ENCODE measurements around the gene PRDM15. TPM values are rescaled to one million over a fixed set of nuclear protein-coding genes. Genes with fewer than 3 reads are reported as not detected.

PRDM15 gene
- total and polyA plus RNA-seq, 8 donors: 6.2 to 10.0 (median 7.3) TPM

DNA sequence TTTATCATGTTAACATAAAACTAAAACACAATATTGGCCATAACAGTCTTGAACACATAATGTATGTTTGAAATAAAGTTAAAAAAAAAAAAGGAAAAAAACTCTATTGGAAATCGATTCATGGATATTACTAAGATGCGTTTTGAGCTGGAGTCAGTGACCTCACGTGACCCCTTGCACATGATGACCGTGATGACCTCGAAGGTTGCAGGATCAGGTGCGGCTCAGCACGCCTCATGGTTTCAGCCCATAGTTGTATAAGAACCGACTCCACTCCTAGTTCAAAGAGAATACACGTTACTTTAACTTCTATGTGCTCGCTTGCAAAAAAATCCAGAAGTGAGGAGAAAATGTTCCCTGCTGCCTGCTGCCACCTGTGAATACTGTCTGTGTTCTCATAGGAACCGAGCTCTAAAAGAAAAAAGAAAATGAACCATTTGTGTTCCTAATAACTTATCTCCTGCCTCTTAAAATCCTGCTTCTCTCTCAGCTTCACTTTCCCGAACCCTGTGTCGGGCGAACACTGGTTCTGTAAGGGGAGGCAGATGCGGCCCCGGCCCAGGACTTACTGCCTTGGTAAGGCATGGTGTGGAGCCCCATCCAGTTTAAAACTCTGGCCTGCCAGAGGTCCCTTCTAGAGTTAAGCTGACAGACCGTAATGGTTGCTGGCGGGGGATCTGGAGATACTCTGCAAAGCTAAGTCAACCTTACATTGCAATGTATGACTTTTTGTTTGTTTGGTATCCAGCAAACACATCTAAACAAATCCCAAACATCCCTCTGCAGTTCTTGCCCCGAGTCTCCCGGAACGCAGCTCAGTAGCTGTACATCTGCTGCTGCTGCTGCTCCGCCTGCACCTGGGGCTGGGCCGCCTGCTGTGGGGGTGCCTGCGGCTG lies 78.5 kb downstream of the PRDM15 start:
- DNase-seq (no peak), ATAC-seq (no peak)
- intact Hi-C loops (cut with DNase I): no loop called here
- Histone ChIP-seq H3K36me3 (peaks cover 0 to 51% of the 10 kb centered on the region in 2 donors), H3K9me3 (no peaks in the 10 kb centered on the region), H3K4me1 (no peaks in the 10 kb centered on the region), H3K4me3 (no peak overlapping the region), H3K27ac (no peak overlapping the region), H3K27me3 (no peaks in the 10 kb centered on the region)
- TF ChIP-seq, protein P1, sequence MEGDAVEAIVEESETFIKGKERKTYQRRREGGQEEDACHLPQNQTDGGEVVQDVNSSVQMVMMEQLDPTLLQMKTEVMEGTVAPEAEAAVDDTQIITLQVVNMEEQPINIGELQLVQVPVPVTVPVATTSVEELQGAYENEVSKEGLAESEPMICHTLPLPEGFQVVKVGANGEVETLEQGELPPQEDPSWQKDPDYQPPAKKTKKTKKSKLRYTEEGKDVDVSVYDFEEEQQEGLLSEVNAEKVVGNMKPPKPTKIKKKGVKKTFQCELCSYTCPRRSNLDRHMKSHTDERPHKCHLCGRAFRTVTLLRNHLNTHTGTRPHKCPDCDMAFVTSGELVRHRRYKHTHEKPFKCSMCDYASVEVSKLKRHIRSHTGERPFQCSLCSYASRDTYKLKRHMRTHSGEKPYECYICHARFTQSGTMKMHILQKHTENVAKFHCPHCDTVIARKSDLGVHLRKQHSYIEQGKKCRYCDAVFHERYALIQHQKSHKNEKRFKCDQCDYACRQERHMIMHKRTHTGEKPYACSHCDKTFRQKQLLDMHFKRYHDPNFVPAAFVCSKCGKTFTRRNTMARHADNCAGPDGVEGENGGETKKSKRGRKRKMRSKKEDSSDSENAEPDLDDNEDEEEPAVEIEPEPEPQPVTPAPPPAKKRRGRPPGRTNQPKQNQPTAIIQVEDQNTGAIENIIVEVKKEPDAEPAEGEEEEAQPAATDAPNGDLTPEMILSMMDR (IDR thresholded peaks at IDR 0.05): no peak

DNA sequence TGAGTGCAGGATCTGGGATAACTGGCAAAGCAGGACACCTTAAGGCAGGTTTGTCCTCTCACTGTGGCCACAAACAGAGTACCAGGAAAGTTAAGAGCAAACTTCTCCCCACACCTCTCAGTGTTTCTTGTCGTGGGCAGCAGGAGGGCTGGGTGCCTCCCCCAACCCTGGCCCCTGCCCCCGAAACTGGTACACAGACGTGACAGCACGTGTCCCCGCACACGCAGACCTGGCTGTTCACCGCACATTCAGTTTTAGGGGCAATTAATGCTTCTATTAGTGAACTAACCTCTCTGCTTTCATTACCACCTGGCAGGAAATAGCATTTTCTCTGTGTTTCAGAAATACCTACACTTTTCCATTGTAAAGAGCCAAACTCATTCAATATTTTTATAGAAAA lies 79.4 kb downstream of the PRDM15 start:
- DNase-seq: no peak
- intact Hi-C loops (cut with DNase I): no loop called here
- Histone ChIP-seq H3K4me3 (no peak overlapping the region), H3K27me3 (no peaks in the 10 kb centered on the region), H3K9me3 (no peaks in the 10 kb centered on the region), H3K36me3 (peaks cover 0 to 51% of the 10 kb centered on the region in 2 donors), H3K27ac (no peak overlapping the region), H3K4me1 (no peaks in the 10 kb centered on the region)
- TF ChIP-seq, protein P1 (IDR thresholded peaks at IDR 0.05): no peak
- no peak for ATAC-seq

DNA sequence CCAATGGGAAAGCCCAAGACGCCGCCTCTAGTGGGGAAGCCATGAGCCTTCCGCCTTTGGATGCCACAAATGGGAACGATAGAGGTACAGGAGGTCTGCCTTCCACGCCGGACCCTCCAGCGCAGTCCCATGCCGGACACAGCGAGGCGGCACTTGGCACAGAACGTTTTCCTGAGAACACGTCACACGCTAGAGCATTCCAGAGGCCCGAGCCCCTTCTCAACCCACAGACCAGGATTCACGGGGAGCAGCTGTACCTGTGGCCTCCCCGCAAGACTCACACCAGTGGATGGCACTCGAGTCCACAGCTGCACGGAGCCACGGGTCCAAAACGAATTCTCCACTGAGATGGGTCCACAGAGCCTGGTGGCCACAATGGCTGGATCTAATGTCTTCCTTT lies 80.8 kb downstream of the PRDM15 start:
- Histone ChIP-seq H3K4me1 (no peaks in the 10 kb centered on the region), H3K27me3 (no peaks in the 10 kb centered on the region), H3K4me3 (no peak overlapping the region), H3K36me3 (peaks cover 0 to 49% of the 10 kb centered on the region in 2 donors), H3K27ac (no peak overlapping the region), H3K9me3 (no peaks in the 10 kb centered on the region)
- DNase-seq: no peak
- intact Hi-C loops (cut with DNase I): no loop called here
- TF ChIP-seq, protein P1 (IDR thresholded peaks at IDR 0.05): no peak
- no peak for ATAC-seq

DNA sequence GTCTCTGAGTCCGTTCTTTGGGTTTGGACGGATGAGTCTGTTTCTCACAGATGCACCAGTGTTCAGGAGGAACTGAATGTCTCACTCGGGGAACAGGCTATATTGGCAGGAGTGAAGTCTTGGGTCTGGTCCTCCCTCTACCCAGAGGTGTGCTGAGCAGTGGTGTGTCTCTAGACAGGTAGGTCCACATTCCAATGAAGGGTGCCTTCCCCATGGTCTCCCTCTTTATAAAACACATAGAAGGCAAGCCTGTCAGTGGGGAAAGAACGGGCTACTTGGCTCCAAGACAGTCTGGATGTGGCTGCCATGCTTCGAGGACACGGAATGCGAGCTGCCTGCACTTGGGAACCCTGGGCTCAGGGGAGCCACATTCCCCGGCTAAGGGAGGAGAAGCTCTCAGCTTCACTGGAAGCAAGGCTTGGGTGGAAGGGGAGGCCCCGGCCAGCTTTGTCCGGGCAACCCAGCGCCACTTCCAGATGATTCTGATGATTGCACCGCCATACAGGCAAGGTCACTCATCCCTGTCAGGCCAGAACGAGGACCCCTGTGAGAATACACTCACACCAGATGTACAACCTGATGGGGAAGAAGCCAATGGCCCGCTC lies 82.6 kb downstream of the PRDM15 start:
- intact Hi-C loops (cut with DNase I): no loop called here
- no peak for ATAC-seq
- no peak overlapping the region for H3K27ac ChIP-seq
- H3K4me1 ChIP-seq: no peaks in the 10 kb centered on the region
- no peaks in the 10 kb centered on the region for H3K27me3 ChIP-seq
- peaks cover 0 to 12% of the 10 kb centered on the region in 2 donors for H3K9me3 ChIP-seq
- H3K4me3 ChIP-seq: no peak overlapping the region
- H3K36me3 ChIP-seq: peaks cover 0 to 33% of the 10 kb centered on the region in 2 donors
- DNase-seq: no peak
- TF ChIP-seq, protein P1 (IDR thresholded peaks at IDR 0.05): no peak

DNA sequence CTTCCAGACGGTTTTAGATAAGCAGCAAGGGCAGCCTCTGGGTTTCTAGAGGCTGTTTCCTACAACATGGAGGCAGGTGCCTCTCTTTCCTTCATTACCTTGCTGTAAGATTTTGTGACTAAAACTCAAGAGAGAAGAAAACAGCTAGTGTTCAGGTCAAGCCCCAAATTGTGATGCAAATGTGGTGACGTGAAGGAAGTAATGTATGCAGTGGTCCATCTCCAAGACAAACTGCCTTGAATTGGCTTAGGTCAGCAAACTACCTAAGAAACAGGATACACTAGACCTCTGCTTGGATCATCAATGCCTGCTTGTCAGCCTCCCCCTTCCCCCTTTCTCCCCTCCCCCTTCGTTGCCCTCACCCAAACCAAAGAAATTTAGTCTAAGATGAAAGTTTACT lies 83.4 kb downstream of the PRDM15 start:
- Histone ChIP-seq H3K27ac (no peak overlapping the region), H3K9me3 (peaks cover 0 to 12% of the 10 kb centered on the region in 2 donors), H3K36me3 (peaks cover 0 to 25% of the 10 kb centered on the region in 2 donors), H3K4me1 (no peaks in the 10 kb centered on the region), H3K27me3 (no peaks in the 10 kb centered on the region), H3K4me3 (no peak overlapping the region)
- intact Hi-C loops (cut with DNase I): no loop called here
- DNase-seq (no peak), ATAC-seq (no peak)
- TF ChIP-seq, protein P1 (IDR thresholded peaks at IDR 0.05): no peak

Measured in left lung (tissue), 10 donors.